Stomach (tissue), 4 donors: ENCODE data around the gene CNTNAP5.

Experiments
- POLR2A ChIP-seq, 4 donors: fragments of 450-650 bp; IDR thresholded peaks; one replicate each; pipeline ENCODE4 v1.6.1; 2016; ENCODE audit warnings: antibody characterized with exemption in 4 of 4, control low read depth in 2 of 4, mild to moderate bottlenecking in 1 of 4, moderate library complexity in 1 of 4
- POLR2AphosphoS5 ChIP-seq, 3 donors: sonication (generic); formaldehyde crosslinking; IDR thresholded peaks; one replicate each; pipeline ENCODE4 v1.6.1; 2016; ENCODE audit warnings: antibody characterized with exemption in 3 of 3
- TF ChIP-seq, protein P1 (sequence below), 7 experiments: fragments of 450-650 bp in 4 of 7; fragments of 200-600 bp in 3 of 7; sonication (generic) in 3 of 7; IDR thresholded peaks; one replicate each; pipeline ENCODE4 v1.5.1; 2016 to 2019; ENCODE audit warnings: antibody characterized with exemption in 7 of 7, control low read depth in 2 of 7, mild to moderate bottlenecking in 1 of 7

DNA sequence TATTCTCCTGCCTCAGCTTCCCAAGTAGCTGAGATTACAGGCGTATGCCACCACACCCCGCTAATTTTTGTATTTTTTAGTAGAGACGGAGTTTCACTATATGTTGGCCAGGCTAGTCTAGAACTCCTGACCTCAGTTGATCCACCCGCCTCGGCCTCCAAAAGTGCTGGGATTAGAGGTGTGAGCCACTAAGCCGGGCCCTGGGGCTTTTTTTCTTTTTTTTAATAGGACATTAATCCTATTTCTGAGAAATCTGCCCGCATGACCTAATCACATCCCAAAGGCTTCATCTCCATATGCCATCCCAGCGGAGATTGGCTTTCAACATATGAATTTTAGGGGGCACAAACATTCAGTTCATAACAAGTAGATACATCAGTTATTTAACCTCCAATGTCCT is 128.6 kb downstream of the CNTNAP5 start:
- TF ChIP-seq, protein P1, sequence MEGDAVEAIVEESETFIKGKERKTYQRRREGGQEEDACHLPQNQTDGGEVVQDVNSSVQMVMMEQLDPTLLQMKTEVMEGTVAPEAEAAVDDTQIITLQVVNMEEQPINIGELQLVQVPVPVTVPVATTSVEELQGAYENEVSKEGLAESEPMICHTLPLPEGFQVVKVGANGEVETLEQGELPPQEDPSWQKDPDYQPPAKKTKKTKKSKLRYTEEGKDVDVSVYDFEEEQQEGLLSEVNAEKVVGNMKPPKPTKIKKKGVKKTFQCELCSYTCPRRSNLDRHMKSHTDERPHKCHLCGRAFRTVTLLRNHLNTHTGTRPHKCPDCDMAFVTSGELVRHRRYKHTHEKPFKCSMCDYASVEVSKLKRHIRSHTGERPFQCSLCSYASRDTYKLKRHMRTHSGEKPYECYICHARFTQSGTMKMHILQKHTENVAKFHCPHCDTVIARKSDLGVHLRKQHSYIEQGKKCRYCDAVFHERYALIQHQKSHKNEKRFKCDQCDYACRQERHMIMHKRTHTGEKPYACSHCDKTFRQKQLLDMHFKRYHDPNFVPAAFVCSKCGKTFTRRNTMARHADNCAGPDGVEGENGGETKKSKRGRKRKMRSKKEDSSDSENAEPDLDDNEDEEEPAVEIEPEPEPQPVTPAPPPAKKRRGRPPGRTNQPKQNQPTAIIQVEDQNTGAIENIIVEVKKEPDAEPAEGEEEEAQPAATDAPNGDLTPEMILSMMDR (IDR thresholded peaks at IDR 0.05): no peak
- TF ChIP-seq POLR2AphosphoS5 (IDR thresholded peaks at IDR 0.05) (no peak), POLR2A (IDR thresholded peaks at IDR 0.05) (no peak)
